SK-N-SH (cell line): Measurements from ENCODE around the gene IGF2R. TPM values are rescaled to one million over a fixed set of nuclear protein-coding genes. Genes with fewer than 3 reads are reported as not detected.

Source experiments
- CTCF ChIA-PET: fragments of 300-600, 350-600 bp; formaldehyde crosslinking; extraction: SDS; loops from one replicate; lab custom pipeline; 2021; lab: Yijun Ruan, JAX
- POLR2A ChIA-PET: fragments of 350-600 bp; sonication (Branson Sonifier 250); formaldehyde crosslinking; extraction: SDS; loops from one replicate; lab custom pipeline; 2020; ENCODE audit warnings: antibody characterized with exemption, inconsistent platforms; lab: Yijun Ruan, JAX
- DNase-seq: peaks from one replicate; pipeline ENCODE4 v3.0.0; 2012
- H2AFZ ChIP-seq: fragments of 200-600 bp; sonication (generic); 2 replicates; pipeline ENCODE4 v1.8.1; 2016; ENCODE audit warnings: antibody characterized with exemption, mild to moderate bottlenecking, low read depth
- H3F3A ChIP-seq: fragments of 200-600 bp; sonication (generic); replicated peaks from 2 replicates; pipeline ENCODE3; 2016; ENCODE audit warnings: antibody characterized with exemption, mild to moderate bottlenecking; ENCODE audit not compliant: insufficient read depth
- H3K27ac ChIP-seq, 2 experiments: fragments of 200-500 bp in 1 of 2; fragments of 200-600 bp in 1 of 2; sonication (Bioruptor generic) in 1 of 2; sonication (generic), shearing (Covaris generic) in 1 of 2; 2 replicates each; pipeline versions ENCODE4 v1.5.1 to v1.6.1; 2014 to 2016; ENCODE audit warnings: low read depth in 2 of 2, inconsistent platforms in 1 of 2, low read length in 1 of 2, mild to moderate bottlenecking in 1 of 2, mixed read lengths in 1 of 2
- H3K27me3 ChIP-seq: fragments of 200-600 bp; sonication (generic), shearing (Covaris generic); 2 replicates; pipeline ENCODE4 v1.6.1; 2016; ENCODE audit warnings: mixed run types; ENCODE audit not compliant: insufficient read depth
- H3K36me3 ChIP-seq, 2 experiments: fragments of 200-500 bp in 1 of 2; fragments of 200-600 bp in 1 of 2; sonication (Bioruptor generic) in 1 of 2; sonication (generic) in 1 of 2; replicated peaks in 1 of 2; 2 replicates each; pipeline versions ENCODE3 to v1.5.1; 2014 to 2016; ENCODE audit warnings: low read length in 1 of 2, mild to moderate bottlenecking in 1 of 2; ENCODE audit not compliant: insufficient read depth in 2 of 2, control insufficient read depth in 1 of 2
- H3K4me1 ChIP-seq, 2 experiments: fragments of 200-500 bp in 1 of 2; fragments of 200-600 bp in 1 of 2; sonication (Bioruptor generic) in 1 of 2; sonication (generic), shearing (Covaris generic) in 1 of 2; 2 replicates each; pipeline versions ENCODE4 v1.5.1 to v1.6.1; 2014 to 2016; ENCODE audit warnings: low read depth in 1 of 2, low read length in 1 of 2, mixed run types in 1 of 2; ENCODE audit not compliant: insufficient read depth in 2 of 2, control insufficient read depth in 1 of 2
- H3K4me2 ChIP-seq: fragments of 200-600 bp; sonication (generic), shearing (Covaris generic); 2 replicates; pipeline ENCODE4 v1.6.1; 2017; ENCODE audit warnings: mixed run types
- H3K4me3 ChIP-seq, 2 experiments: fragments of 200-500 bp in 1 of 2; fragments of 200-600 bp in 1 of 2; sonication (Bioruptor generic) in 1 of 2; sonication (generic), shearing (Covaris generic) in 1 of 2; 2 replicates each; pipeline versions ENCODE4 v1.5.1 to v1.8.1; 2014 to 2016; ENCODE audit warnings: low read depth in 2 of 2, inconsistent platforms in 1 of 2, low read length in 1 of 2, mild to moderate bottlenecking in 1 of 2, mixed read lengths in 1 of 2, moderate library complexity in 1 of 2
- H3K79me2 ChIP-seq: fragments of 200-600 bp; sonication (generic); 2 replicates; pipeline ENCODE4 v1.8.1; 2017; ENCODE audit warnings: mild to moderate bottlenecking; ENCODE audit not compliant: insufficient read depth
- H3K9ac ChIP-seq: fragments of 200-600 bp; sonication (generic); 2 replicates; pipeline ENCODE4 v1.6.1; 2017; ENCODE audit warnings: mixed run types
- H3K9me2 ChIP-seq: fragments of 200-600 bp; sonication (generic); 2 replicates; pipeline ENCODE4 v1.6.1; 2017; ENCODE audit warnings: mixed run types
- H3K9me3 ChIP-seq: fragments of 200-600 bp; sonication (generic); 2 replicates; pipeline ENCODE4 v1.6.1; 2017; ENCODE audit warnings: mixed run types, mild to moderate bottlenecking, moderate library complexity
- H4K20me1 ChIP-seq: fragments of 200-600 bp; sonication (generic); 2 replicates; pipeline ENCODE4 v1.6.1; 2017; ENCODE audit warnings: mild to moderate bottlenecking, mixed run types; ENCODE audit not compliant: insufficient read depth
- CHD2 ChIP-seq: fragments of 150-350 bp; IDR thresholded peaks from 2 replicates; pipeline ENCODE4 v1.6.1; 2018; ENCODE audit warnings: low read length; ENCODE audit not compliant: partially characterized antibody
- ELF1 ChIP-seq: IDR thresholded peaks from 2 replicates; pipeline ENCODE4 v1.4.0; 2012
- FOXJ3 ChIP-seq: sonication (generic); formaldehyde crosslinking; IDR thresholded peaks from 2 replicates; pipeline ENCODE4 v1.5.1; 2020; ENCODE audit warnings: mild to moderate bottlenecking, missing genetic modification reagents
- GABPA ChIP-seq: IDR thresholded peaks from 2 replicates; pipeline ENCODE4 v1.4.0; 2012; ENCODE audit warnings: low read depth, mild to moderate bottlenecking
- JUND ChIP-seq: IDR thresholded peaks from 2 replicates; pipeline ENCODE4 v1.4.0; 2012
- MEF2A ChIP-seq: IDR thresholded peaks from 2 replicates; pipeline ENCODE4 v1.4.0; 2012; ENCODE audit warnings: low read depth, borderline replicate concordance
- POLR2AphosphoS5 ChIP-seq: IDR thresholded peaks from 2 replicates; pipeline ENCODE4 v1.6.1; 2012; ENCODE audit warnings: low read depth, low read length
- RAD21 ChIP-seq: IDR thresholded peaks from 2 replicates; pipeline ENCODE4 v1.6.1; 2012; ENCODE audit warnings: mild to moderate bottlenecking, low read length
- RCOR1 ChIP-seq: fragments of 150-350 bp; IDR thresholded peaks from 2 replicates; pipeline ENCODE4 v1.6.1; 2017; ENCODE audit warnings: antibody characterized with exemption, low read length
- SIN3A ChIP-seq: IDR thresholded peaks from 2 replicates; pipeline ENCODE4 v1.6.1; 2012; ENCODE audit warnings: low read depth, mild to moderate bottlenecking, low read length, moderate library complexity, borderline replicate concordance
- SMC3 ChIP-seq: IDR thresholded peaks from 2 replicates; pipeline ENCODE4 v1.6.1; 2012; ENCODE audit warnings: low read depth, low read length, improper control_type of control experiment
- TEAD4 ChIP-seq: IDR thresholded peaks from 2 replicates; pipeline ENCODE4 v1.4.0; 2012; ENCODE audit warnings: mild to moderate bottlenecking, borderline replicate concordance; ENCODE audit not compliant: insufficient read depth
- YY1 ChIP-seq: IDR thresholded peaks from 2 replicates; pipeline ENCODE4 v1.4.0; 2012; ENCODE audit warnings: low read depth, mild to moderate bottlenecking
- WGBS: methylation state at CpG from one replicate; pipeline ENCODE4 v1.1.6; 2017; ENCODE audit warnings: low lambda C conversion rate; 5-methylcytosine and 5-hydroxymethylcytosine counted together
- polyA plus RNA-seq, 3 experiments: library from polyadenylated mRNA; depleted of rRNA; stranded (reverse); fragments of >200 nt; gene quantifications; 2 replicates each; pipeline ENCODE4 v1.2.3, GENCODE V29; 2012
- TF ChIP-seq, protein P1 (sequence below): IDR thresholded peaks from 2 replicates; pipeline ENCODE4 v1.4.0; 2012; ENCODE audit warnings: low read depth, borderline replicate concordance
- TF ChIP-seq, protein P2 (sequence below): fragments of 200-600 bp; sonication (generic); IDR thresholded peaks from 2 replicates; pipeline ENCODE4 v1.6.1; 2017; ENCODE audit warnings: antibody characterized with exemption, mild to moderate bottlenecking, moderate library complexity
- TF ChIP-seq, protein P3 (sequence below): IDR thresholded peaks from 2 replicates; pipeline ENCODE4 v1.4.0; 2012; ENCODE audit warnings: low read depth
- TF ChIP-seq, protein P4 (sequence below): IDR thresholded peaks from 2 replicates; pipeline ENCODE4 v1.4.0; 2012; ENCODE audit warnings: low read depth, borderline replicate concordance
- TF ChIP-seq, protein P5 (sequence below): fragments of 150-350 bp; IDR thresholded peaks from 2 replicates; pipeline ENCODE4 v1.6.1; 2016; ENCODE audit warnings: mild to moderate bottlenecking, low read depth, low read length
- TF ChIP-seq, protein P6 (sequence below): fragments of 150-350 bp; IDR thresholded peaks from 2 replicates; pipeline ENCODE4 v1.6.1; 2017; ENCODE audit warnings: antibody characterized with exemption, low read length, low read depth, borderline replicate concordance

The IGF2R gene
- polyA plus RNA-seq, 1 of the 3 experiments (the other 2 are of a cell fraction) = 45.0 TPM

DNA sequence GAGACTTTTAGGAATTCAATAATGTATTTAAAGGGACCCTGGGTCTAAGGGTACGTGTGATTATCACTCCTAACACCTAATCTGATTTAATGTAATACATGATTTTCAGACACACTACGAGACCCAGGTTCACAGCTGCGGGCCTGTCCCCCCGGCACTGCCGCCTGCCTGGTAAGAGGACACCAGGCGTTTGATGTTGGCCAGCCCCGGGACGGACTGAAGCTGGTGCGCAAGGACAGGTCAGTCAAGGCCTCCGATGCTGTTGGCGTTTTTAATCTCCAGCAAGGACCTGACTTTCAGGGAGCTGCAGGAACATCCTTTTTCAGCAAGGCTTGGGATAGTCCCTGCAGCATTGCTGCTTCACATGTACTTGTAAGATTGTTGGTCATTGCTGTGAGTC lies 58.2 kb downstream of the IGF2R start:
- TF ChIP-seq TEAD4 (no peak), POLR2AphosphoS5 (no peak), RAD21 (no peak), SMC3 (no peak), SIN3A (no peak)
- TF ChIP-seq, protein P1, sequence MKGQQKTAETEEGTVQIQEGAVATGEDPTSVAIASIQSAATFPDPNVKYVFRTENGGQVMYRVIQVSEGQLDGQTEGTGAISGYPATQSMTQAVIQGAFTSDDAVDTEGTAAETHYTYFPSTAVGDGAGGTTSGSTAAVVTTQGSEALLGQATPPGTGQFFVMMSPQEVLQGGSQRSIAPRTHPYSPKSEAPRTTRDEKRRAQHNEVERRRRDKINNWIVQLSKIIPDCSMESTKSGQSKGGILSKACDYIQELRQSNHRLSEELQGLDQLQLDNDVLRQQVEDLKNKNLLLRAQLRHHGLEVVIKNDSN = no peak
- H3K27ac ChIP-seq = no peak overlapping the region
- H3K79me2 ChIP-seq = peaks cover 6% of the 10 kb centered on the region; the same call in 1 of the 2 replicates
- no peaks in the 10 kb centered on the region for H3K27me3 ChIP-seq
- no peaks in the 10 kb centered on the region for H3K9me2 ChIP-seq
- H3F3A ChIP-seq = no peaks in the 10 kb centered on the region
- H4K20me1 ChIP-seq = no peaks in the 10 kb centered on the region; the same call in 1 of the 2 replicates
- WGBS = 97% methylated on average over 11 of the region's 11 CpGs
- peaks cover 7 to 9% of the 10 kb centered on the region in 2 experiments; a peak in 3 of 4 replicates for H3K4me1 ChIP-seq
- H2AFZ ChIP-seq = no peak overlapping the region
- H3K9ac ChIP-seq = no peak overlapping the region
- CTCF ChIA-PET = interaction anchor here (1.3 kb wide), 1 partner anchor 12 kb away, joined by 3 read pairs; no protein-coding TSS in a partner anchor
- no peak overlapping the region for H3K4me2 ChIP-seq
- DNase-seq = no peak
- H3K9me3 ChIP-seq = no peaks in the 10 kb centered on the region
- POLR2A ChIA-PET = no interaction called here
- peaks cover 14 to 45% of the 10 kb centered on the region in 2 experiments for H3K36me3 ChIP-seq
- no peak overlapping the region for H3K4me3 ChIP-seq

DNA sequence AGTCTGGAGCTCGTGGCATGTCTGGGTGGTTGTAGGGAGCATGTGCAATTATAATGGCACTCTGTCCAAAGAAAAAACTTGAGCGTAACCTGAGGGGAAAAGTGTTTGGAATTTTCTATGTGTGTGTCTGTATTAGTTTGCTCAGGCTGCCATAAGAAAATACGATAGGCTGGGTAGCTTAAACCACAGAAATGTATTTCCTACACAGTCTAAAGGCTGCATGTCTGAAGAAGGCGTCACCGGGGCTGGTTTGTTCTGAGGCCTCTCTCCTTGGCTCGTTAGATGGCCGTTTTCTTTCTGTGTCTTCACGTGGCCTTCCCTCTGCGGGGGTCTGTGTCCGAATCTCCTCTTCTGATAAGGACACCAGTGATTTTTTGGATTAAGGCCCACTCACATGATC lies 59.0 kb downstream of the IGF2R start:
- DNase-seq = no peak
- TF ChIP-seq SMC3 (no peak), CHD2 (no peak), RCOR1 (no peak), YY1 (no peak), FOXJ3 (no peak), JUND (no peak), ELF1 (no peak), MEF2A (no peak), GABPA (no peak), TEAD4 (no peak), POLR2AphosphoS5 (no peak), SIN3A (no peak)
- TF ChIP-seq, protein P2, sequence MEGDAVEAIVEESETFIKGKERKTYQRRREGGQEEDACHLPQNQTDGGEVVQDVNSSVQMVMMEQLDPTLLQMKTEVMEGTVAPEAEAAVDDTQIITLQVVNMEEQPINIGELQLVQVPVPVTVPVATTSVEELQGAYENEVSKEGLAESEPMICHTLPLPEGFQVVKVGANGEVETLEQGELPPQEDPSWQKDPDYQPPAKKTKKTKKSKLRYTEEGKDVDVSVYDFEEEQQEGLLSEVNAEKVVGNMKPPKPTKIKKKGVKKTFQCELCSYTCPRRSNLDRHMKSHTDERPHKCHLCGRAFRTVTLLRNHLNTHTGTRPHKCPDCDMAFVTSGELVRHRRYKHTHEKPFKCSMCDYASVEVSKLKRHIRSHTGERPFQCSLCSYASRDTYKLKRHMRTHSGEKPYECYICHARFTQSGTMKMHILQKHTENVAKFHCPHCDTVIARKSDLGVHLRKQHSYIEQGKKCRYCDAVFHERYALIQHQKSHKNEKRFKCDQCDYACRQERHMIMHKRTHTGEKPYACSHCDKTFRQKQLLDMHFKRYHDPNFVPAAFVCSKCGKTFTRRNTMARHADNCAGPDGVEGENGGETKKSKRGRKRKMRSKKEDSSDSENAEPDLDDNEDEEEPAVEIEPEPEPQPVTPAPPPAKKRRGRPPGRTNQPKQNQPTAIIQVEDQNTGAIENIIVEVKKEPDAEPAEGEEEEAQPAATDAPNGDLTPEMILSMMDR = no peak
- TF ChIP-seq, protein P3, sequence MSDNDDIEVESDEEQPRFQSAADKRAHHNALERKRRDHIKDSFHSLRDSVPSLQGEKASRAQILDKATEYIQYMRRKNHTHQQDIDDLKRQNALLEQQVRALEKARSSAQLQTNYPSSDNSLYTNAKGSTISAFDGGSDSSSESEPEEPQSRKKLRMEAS = no peak
- TF ChIP-seq, protein P1 = no peak
- TF ChIP-seq, protein P4, sequence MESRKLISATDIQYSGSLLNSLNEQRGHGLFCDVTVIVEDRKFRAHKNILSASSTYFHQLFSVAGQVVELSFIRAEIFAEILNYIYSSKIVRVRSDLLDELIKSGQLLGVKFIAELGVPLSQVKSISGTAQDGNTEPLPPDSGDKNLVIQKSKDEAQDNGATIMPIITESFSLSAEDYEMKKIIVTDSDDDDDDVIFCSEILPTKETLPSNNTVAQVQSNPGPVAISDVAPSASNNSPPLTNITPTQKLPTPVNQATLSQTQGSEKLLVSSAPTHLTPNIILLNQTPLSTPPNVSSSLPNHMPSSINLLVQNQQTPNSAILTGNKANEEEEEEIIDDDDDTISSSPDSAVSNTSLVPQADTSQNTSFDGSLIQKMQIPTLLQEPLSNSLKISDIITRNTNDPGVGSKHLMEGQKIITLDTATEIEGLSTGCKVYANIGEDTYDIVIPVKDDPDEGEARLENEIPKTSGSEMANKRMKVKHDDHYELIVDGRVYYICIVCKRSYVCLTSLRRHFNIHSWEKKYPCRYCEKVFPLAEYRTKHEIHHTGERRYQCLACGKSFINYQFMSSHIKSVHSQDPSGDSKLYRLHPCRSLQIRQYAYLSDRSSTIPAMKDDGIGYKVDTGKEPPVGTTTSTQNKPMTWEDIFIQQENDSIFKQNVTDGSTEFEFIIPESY = no peak
- TF ChIP-seq, protein P5, sequence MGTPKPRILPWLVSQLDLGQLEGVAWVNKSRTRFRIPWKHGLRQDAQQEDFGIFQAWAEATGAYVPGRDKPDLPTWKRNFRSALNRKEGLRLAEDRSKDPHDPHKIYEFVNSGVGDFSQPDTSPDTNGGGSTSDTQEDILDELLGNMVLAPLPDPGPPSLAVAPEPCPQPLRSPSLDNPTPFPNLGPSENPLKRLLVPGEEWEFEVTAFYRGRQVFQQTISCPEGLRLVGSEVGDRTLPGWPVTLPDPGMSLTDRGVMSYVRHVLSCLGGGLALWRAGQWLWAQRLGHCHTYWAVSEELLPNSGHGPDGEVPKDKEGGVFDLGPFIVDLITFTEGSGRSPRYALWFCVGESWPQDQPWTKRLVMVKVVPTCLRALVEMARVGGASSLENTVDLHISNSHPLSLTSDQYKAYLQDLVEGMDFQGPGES = no peak
- TF ChIP-seq, protein P6, sequence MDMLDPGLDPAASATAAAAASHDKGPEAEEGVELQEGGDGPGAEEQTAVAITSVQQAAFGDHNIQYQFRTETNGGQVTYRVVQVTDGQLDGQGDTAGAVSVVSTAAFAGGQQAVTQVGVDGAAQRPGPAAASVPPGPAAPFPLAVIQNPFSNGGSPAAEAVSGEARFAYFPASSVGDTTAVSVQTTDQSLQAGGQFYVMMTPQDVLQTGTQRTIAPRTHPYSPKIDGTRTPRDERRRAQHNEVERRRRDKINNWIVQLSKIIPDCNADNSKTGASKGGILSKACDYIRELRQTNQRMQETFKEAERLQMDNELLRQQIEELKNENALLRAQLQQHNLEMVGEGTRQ = no peak
- Histone ChIP-seq H3K9ac (no peak overlapping the region), H4K20me1 (no peaks in the 10 kb centered on the region; the same call in 1 of the 2 replicates), H2AFZ (no peak overlapping the region), H3K79me2 (peaks cover 6% of the 10 kb centered on the region; the same call in 1 of the 2 replicates), H3K36me3 (peaks cover 20 to 49% of the 10 kb centered on the region in 2 experiments), H3K9me2 (no peaks in the 10 kb centered on the region), H3F3A (no peaks in the 10 kb centered on the region), H3K27me3 (no peaks in the 10 kb centered on the region), H3K4me3 (no peak overlapping the region), H3K4me2 (no peak overlapping the region), H3K9me3 (no peaks in the 10 kb centered on the region), H3K4me1 (peaks cover 7 to 9% of the 10 kb centered on the region in 2 experiments; a peak in 3 of 4 replicates), H3K27ac (no peak overlapping the region)
- CTCF ChIA-PET = interaction anchor here (0.6 kb wide), 1 partner anchor 16 kb away, joined by 3 read pairs; no protein-coding TSS in a partner anchor
- 94% methylated on average over 10 of the region's 10 CpGs for WGBS
- POLR2A ChIA-PET = no interaction called here
